HG02610 (cell line): Measurements from ENCODE around the gene BACH1.

Experiments used
- ATAC-seq: cut with Tn5 transposase; IDR thresholded peaks from one replicate; pipeline ENCODE4 v1.9.1; 2021; ENCODE audit warnings: mild to moderate bottlenecking, moderate library complexity; ENCODE audit not compliant: unreplicated experiment

BACH1 gene

DNA sequence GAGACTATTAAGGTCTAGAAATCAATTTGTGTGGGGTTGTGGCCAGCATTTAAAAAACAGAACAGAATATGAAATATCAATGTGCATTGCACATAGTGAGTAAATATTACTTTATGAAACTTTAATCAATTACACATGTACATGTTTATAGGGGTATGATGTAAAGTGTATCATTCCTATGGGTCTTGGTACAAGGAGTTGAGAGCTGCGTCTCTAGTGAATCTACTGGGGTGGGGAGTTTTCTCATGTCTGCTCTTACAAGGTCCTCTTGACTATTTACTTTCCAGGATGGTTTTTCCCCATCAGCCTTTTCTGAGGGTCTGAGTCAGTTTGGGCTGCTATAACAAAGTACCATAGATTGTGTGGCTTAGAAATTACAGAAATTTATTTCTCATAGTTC is 75.8 kb downstream of the BACH1 start:
- no peak for ATAC-seq

DNA sequence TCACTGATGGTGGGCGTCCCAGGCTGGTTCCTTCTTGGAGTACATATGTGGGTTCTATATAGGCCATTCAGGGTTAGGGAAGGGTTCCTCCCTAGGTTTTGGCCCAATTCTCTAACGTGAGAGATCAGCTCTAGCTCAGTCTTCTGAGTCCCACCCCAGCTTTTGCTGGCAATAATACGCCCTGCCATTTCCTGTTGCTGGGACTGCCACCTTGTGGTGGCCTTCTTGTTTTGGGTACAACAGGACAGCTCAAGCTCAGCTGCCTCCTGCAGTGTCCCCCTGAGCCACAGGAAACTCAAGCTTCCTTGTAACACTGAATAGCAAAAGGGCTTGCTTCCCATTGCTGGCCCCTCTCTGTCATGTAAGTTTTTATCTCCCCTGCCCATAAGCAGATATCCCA is 77.8 kb downstream of the BACH1 start:
- peak; percentile 60 for ATAC-seq

DNA sequence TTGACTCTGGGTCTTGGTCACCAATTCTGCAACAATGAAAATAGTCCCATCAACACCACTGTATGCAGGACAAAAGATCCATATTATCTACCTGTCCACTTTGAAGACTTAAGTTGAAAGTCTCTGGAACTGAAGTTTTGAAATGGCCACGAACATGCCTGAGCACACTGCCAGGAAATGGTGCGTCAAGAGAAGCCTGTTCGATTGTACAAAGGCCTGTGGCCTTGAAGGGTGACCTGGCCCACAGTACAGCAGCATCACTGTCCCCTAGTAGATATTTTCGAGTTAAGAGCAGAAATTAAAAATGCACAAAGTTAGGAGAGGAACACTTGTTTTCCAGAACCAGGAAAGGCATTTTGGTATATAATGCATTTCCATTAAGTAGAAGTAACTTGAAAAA is 78.5 kb downstream of the BACH1 start:
- no peak for ATAC-seq

DNA sequence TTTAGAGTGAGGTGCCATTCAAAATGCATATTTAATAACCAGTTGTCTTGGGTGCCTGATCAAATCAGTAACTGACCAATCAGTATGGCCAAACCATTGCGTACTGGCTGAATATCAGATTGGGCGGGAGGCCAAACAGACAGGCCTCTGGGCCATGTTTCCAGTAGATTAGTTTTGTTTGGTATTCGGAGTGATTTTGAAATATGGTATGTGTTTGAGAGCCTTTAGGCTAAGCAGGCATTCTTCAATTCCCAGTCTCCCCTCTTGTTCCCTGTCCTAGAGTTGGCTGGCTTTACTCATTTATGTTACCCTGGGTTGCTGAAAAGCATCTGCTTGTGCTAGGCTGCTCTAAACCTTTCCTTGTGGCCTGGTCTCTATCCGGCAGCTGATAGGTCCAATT is 80.1 kb downstream of the BACH1 start:
- no peak for ATAC-seq

DNA sequence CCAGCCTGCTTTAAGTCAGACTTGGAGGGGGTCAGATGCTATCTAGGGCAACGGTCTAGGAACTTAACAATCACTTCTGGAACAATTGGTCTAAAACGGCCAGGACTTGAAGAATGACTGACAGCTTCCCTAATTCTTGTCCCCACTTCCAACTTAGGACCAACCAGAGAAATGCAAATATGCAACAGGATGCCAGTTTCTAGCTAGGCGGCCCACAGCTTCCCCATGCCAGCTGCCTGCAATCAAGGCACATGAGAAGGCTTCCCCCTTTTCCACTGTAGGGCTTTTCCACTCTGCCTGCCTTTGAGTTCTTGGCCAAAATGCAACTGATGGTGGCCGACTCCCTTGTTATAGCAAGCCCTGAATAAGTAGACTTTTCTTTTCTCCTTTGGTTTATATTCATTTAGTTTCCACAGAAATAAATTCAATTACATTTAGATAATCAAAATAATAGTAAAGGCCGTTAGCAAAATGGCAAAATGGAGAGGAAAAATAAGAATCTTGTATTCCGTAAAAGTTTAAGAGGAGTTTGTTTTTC is 80.9 kb downstream of the BACH1 start:
- ATAC-seq, result no peak

DNA sequence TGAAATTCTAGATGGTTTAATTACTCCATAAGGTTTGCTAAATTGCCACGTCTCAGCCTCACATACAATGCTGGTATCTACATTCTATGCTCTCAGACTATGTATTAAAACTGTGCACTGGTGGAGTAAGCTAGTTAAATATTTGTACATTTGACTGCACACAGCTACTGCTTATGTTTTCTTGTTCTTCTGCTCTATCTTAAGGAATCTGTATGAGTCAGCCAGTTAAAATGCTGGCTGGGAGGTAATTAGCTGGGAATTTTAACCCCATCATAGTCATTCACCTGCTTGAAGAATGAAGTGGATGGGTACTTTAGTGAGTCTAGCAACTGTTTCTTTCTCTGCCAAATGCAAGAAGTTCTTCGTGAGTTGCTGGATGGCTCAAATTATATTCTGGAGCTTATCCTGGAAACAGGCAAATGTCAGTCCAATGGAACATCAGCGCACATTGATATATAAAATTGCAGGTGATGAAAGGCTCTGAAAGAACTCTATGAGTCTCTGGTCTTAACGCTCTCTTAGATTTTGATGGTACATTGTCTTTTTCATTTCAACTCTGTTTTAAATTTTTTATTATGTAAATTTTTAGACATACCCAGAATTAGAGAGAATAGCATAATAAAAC is 83.4 kb downstream of the BACH1 start:
- ATAC-seq, result no peak

DNA sequence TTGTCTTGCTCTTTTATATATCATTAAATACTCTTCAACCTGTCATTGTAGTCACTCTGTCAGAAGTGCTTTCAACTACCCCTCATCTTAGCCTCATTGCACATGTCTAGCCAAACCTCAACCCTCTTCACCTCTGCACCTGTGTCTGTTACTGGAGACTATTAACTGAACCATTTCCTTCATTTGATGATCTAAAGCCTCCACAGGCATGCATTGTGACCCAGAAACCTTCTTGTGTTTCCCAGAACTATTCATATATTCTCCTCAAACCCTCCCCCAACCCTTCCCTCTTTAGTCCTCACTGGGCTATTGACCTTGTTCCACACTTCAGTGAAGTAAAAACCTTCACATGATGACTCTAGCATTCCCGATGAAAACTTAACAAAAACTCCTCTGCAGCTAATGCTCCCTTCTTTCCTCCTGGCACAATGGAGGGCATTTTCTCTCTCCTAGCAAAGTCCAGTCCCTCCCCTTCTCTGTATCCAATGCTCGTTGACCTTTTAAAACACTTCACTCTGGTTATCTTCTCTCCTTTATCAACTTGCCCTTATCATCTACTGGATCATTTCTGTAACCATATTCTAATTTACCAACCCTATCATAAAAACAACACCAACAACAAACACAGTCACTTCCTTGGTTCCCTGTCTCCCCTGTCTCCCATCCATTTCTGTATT is 86.1 kb downstream of the BACH1 start:
- ATAC-seq, result no peak

DNA sequence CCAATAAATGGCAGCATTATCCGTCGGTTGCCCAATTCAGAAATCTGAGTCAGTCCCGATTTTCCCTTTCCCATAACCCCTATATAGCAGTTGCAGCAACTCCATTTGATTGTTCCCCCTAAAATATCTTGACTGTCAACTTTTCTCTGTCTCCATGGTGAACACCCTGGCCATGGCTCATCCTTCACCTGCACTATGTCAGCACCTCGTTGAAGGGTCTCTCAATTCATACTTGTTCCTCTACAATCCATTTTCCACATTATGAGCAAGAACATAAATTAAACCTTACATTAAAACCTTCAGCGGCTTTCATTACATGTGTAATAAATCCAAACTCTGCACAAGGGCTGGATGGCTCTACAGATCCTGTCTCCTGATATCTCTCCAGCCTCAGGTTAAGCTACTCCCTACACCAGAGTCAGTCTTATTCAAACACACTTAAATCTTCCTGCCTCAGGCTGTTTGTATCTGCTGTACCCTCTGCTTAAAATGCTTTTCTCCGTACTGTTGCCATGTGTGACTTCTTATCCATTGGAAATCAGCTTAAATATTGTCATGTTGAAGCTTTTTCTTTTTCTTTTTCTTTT is 87.3 kb downstream of the BACH1 start:
- no peak for ATAC-seq

DNA sequence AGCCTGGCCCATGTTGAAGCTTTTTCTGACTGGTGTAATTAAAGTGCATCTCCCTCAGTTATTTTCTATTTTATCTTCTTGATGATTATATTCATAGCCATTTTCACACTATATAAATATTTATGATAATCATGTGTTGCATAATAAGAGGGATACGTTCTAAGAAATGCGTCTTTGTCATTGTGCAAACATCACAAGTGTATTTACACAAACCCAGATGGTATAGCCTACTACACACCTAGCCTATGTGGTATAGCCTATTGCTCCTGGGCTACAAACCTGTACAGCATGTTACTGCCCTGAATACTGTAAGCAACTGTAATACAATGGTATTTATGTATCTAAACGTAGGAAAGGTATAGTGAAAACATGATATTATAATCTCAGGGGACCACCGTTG is 88.1 kb downstream of the BACH1 start:
- no peak for ATAC-seq

DNA sequence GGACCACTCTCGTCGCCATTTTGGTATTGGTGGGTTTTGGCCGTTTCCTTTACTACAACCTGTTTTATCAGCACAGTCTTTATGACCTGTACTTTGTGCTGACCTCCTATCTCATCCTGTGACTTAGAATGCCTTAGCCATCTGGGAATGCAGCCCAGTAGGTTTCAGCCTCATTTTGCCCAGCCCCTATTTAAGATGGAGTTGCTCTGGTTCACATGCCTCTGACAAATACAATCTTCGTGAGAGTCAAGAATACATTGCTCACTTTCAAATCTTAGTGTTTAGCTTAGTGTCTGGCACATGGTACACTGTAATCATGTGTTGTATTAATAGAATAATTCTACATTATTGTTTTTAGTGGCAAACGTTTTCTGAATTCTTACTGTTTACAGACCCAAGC is 88.9 kb downstream of the BACH1 start:
- no peak for ATAC-seq

DNA sequence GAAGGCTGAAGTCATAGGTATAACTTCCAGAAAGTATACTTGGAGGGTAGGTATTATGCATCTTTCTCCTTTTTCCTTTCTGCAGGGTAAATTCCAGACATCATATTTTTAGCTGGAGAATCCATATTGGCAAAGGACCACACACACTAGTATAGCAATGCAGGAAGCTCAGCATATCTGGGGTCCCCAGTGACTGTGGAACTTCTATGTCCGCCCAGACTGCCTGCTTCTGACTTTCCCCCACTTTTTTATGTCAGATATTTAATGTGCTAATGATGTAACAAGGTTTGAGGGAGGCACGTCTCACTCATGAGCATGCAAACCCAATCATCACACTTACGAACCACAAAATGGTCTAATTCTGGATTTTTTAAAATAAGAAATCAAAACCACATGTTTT is 90.4 kb downstream of the BACH1 start:
- ATAC-seq, result no peak

DNA sequence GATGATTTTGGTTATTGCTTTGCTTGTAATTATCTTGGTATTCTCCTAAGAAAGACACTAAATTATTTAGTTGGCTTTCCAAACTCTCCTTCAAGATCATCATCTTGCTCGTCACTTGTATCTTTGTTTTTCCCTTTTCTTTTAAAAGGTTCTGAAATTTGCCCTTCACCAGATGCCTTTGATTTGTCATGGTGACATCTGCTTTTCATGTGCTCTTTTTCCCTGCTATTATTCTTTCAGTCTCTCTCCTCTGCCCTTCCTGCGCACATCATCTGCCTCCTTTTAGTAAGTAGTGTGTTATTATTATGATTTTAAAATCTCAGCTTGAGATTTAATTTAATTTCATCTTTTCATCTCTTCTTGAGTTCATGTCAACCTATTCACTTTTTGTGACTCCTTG is 92.1 kb downstream of the BACH1 start:
- ATAC-seq, result no peak

DNA sequence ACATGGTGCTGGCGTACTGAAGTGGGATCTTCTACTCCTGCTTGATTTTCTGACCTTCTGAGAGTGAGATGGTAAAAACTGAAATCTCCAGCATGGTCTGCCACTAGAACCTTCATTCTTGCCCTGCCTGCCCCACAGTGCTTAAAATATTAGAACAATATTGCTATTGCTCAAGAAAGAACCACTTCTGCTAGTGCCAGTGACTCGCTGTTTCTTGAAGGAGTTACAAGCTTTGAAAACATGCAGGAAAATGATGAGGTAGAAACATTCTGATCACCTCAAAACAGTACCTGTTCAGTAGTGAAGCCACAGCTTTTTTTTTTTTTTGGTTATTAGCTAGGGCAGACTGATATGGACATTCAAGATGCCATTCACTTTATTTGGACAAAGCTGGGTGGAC is 95.3 kb downstream of the BACH1 start:
- ATAC-seq, result no peak
